ENCODE data around the gene AFM.

The AFM gene

DNA sequence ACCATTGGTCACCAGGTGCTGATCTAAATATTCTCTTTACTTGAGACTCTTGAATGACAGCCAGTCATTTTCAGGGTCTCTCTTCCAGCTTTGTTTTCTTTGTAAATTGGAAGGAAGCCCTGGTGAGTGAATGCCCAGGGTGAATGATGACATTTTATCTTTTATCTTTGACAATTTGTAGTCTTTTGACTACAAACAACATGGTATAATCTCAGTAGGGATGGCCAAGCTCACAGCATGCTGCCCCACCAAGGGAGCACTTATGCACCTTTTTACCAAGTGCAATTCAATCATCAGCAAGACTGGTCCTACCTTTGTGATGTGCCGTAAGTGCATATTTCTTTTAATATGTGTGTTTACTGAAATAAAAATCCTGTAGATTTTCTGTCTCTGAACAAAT, 5.7 kb downstream of the AFM start:
- no peak for DNase-seq (ENCODE audit: low read depth)
- TF ChIP-seq POLR2A (IDR thresholded peaks at IDR 0.05; ENCODE audit: extremely low read depth, insufficient read length) = no peak
- TF ChIP-seq MYC (IDR thresholded peaks at IDR 0.05; ENCODE audit: low read depth, low read length) = no peak
- TF ChIP-seq, protein P1, sequence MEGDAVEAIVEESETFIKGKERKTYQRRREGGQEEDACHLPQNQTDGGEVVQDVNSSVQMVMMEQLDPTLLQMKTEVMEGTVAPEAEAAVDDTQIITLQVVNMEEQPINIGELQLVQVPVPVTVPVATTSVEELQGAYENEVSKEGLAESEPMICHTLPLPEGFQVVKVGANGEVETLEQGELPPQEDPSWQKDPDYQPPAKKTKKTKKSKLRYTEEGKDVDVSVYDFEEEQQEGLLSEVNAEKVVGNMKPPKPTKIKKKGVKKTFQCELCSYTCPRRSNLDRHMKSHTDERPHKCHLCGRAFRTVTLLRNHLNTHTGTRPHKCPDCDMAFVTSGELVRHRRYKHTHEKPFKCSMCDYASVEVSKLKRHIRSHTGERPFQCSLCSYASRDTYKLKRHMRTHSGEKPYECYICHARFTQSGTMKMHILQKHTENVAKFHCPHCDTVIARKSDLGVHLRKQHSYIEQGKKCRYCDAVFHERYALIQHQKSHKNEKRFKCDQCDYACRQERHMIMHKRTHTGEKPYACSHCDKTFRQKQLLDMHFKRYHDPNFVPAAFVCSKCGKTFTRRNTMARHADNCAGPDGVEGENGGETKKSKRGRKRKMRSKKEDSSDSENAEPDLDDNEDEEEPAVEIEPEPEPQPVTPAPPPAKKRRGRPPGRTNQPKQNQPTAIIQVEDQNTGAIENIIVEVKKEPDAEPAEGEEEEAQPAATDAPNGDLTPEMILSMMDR (IDR thresholded peaks at IDR 0.05; ENCODE audit: low read depth, low read length) = no peak
- TF ChIP-seq, protein P2, sequence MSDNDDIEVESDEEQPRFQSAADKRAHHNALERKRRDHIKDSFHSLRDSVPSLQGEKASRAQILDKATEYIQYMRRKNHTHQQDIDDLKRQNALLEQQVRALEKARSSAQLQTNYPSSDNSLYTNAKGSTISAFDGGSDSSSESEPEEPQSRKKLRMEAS (IDR thresholded peaks at IDR 0.05; ENCODE audit: low read depth, low read length) = no peak
- H3K4me3 ChIP-seq (ENCODE audit: low read depth, low read length) = no peak overlapping the region

DNA sequence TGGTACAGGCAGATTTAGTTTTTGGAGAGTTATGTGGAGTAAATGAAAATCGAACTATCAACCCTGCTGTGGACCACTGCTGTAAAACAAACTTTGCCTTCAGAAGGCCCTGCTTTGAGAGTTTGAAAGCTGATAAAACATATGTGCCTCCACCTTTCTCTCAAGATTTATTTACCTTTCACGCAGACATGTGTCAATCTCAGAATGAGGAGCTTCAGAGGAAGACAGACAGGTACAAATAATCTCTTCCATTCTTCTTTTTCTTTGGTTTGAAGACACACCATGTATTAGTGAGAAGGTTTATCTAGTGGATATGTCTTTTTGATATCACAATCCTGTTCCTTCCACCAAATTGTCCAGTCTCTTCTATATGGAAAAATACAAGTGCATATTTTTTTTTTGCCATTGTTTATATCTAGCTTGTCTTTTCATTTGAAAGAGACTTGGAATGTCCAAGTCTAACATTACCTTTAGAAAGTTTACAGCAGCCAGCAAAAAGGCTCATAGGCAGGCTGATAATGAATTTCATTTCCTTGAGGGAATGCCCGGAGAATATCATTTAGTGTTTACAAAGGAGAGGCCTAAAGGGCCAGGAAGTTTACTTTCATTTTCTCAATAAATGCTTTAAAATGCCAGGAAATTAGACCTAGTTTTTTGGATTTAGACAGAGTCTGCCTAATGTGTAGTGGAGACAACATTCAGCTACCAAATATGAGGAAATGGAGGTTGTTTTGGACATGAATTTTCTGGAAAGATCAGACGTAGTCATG, 18.6 kb downstream of the AFM start:
- TF ChIP-seq MYC (IDR thresholded peaks at IDR 0.05; ENCODE audit: low read depth, low read length) (no peak), POLR2A (IDR thresholded peaks at IDR 0.05; ENCODE audit: extremely low read depth, insufficient read length) (no peak)
- TF ChIP-seq, protein P2 (IDR thresholded peaks at IDR 0.05; ENCODE audit: low read depth, low read length) = no peak
- TF ChIP-seq, protein P1 (IDR thresholded peaks at IDR 0.05; ENCODE audit: low read depth, low read length) = no peak
- H3K4me3 ChIP-seq (ENCODE audit: low read depth, low read length) = no peak overlapping the region
- DNase-seq (ENCODE audit: low read depth) = no peak

DNA sequence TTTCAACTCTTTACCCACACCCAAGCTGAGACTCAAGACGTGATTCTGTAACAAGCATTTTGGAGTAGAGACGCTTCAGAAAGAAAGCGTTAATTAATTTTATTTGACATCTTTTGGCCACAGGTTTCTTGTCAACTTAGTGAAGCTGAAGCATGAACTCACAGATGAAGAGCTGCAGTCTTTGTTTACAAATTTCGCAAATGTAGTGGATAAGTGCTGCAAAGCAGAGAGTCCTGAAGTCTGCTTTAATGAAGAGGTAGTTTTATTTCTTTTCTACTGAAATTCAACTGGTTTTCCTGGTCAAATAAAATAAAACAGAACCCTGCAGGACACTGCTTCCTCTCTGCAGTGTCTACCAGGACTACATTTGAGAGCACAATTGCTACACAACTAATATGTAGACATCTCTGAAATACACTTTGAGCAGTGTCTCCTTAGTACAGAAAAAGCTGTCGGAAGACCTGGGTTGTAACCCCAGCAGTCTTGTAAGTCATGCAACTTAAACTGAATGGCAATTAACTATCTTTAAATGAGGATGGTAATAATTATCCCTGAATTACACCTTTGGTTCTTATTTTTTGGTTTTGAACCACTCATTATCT, 20.2 kb downstream of the AFM start:
- no peak overlapping the region for H3K4me3 ChIP-seq (ENCODE audit: low read depth, low read length)
- TF ChIP-seq POLR2A (IDR thresholded peaks at IDR 0.05; ENCODE audit: extremely low read depth, insufficient read length) (no peak), MYC (IDR thresholded peaks at IDR 0.05; ENCODE audit: low read depth, low read length) (no peak)
- TF ChIP-seq, protein P2 (IDR thresholded peaks at IDR 0.05; ENCODE audit: low read depth, low read length) = no peak
- TF ChIP-seq, protein P1 (IDR thresholded peaks at IDR 0.05; ENCODE audit: low read depth, low read length) = no peak
- no peak for DNase-seq (ENCODE audit: low read depth)

DNA sequence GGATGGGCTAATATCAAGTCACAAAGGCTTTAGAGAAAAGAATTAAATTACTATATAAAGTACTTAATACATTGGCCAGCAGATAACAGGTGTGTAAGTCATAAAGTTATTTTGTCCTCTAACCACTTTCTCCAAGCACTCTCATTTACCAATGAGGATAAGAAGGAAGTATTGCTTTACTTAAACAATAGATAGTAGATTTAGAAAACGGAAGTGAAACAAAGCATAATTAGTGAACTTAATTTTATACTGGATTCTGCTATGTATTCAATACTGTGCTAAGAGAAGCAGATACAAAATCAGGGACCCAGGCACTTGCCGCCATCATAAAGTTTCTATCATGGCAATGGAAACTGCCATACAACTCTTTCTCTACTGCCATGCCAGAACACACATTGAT, 24.0 kb downstream of the AFM start:
- DNase-seq (ENCODE audit: low read depth) = no peak
- no peak overlapping the region for H3K4me3 ChIP-seq (ENCODE audit: low read depth, low read length)
- TF ChIP-seq POLR2A (IDR thresholded peaks at IDR 0.05; ENCODE audit: extremely low read depth, insufficient read length) = no peak
- TF ChIP-seq, protein P1 (IDR thresholded peaks at IDR 0.05; ENCODE audit: low read depth, low read length) = no peak

DNA sequence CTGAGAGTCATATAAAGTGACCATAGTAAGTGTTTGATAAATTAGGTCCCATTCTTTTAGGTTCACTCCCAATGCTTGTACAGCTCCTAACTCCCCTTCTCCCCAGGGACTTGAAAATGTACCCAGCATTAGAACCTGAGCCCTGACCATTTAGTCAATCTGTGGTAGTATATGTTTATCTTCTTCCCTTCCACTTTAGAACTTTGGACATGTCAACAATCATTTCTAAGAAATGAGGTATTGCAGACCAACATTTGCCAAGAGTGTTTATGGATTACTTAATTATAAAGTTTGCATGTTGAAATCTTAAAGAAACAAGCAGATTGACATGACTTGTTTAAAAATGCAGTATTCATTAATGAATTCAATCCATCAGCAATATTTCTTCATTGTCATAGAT, 26.0 kb downstream of the AFM start:
- TF ChIP-seq, protein P2 (IDR thresholded peaks at IDR 0.05; ENCODE audit: low read depth, low read length) = no peak
- TF ChIP-seq, protein P1 (IDR thresholded peaks at IDR 0.05; ENCODE audit: low read depth, low read length) = no peak
- TF ChIP-seq POLR2A (IDR thresholded peaks at IDR 0.05; ENCODE audit: extremely low read depth, insufficient read length) (no peak), MYC (IDR thresholded peaks at IDR 0.05; ENCODE audit: low read depth, low read length) (no peak)

More for the DNA sequence above, 26.0 kb downstream of the AFM start:
- DNase-seq (ENCODE audit: low read depth) = no peak
- no peak overlapping the region for H3K4me3 ChIP-seq (ENCODE audit: low read depth, low read length)

Data from NB4 (cell line).